ENCODE measurements around the gene LCE3A. TPM values are rescaled to one million over a fixed set of nuclear protein-coding genes. Genes with fewer than 3 reads are reported as not detected.
"Not testable (repeated sequence)": the region's sequence is repeated elsewhere in the genome, so short reads cannot be mapped to it uniquely, and the experiment has no call there.

Gene LCE3A, protein sequence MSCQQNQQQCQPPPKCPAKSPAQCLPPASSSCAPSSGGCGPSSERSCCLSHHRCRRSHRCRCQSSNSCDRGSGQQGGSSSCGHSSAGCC
- total RNA-seq (not detected), polyA plus RNA-seq (not detected)
- long read RNA-seq, donor 1 = 0 reads
- long read RNA-seq, donor 2 = 0 reads

DNA sequence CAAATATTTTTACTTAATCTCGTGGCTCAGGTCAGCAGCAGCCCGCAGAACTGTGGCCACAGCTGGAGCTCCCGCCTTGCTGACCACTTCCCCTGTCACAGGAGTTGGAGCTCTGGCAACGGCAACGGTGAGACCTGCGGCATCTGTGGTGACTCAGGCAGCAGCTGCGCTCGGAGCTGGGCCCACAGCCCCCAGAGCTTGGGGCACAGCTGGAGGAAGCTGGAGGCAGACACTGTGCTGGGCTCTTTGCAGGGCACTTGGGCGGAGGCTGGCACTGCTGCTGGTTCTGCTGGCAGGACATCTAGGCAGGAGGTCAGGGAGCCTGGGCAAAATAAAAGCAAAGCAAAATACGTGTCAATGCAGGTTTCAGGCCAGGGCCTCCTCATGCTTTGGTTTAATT is at the start of gene LCE3A:
Gene LCE3A (minus strand): TSS at position 301 of the 400 bp plus-strand sequence. CDS start 0 bp downstream, at position 301.
- 63 to 68% methylated on average over 10 of the region's 10 CpGs for WGBS, 2 donors
- Histone ChIP-seq H3K4me1 (ENCODE audit: control insufficient read depth in 1 of 2, insufficient read depth in 2 of 2, low read length in 2 of 2) (no peaks in the 10 kb centered on the region), H3K9me3 (ENCODE audit: control insufficient read depth, low read length) (peaks cover 2% of the 10 kb centered on the region), H3K36me3 (ENCODE audit: control insufficient read depth in 1 of 2, insufficient read depth in 2 of 2, low read length in 1 of 2) (no peaks in the 10 kb centered on the region), H3K4me3 (ENCODE audit: low read length in 2 of 2) (no peak within 1 kb of the TSS), H3K27ac (ENCODE audit: low read depth in 1 of 2, low read length in 2 of 2) (no peak within 1 kb of the TSS), H3K27me3 (ENCODE audit: control insufficient read depth in 1 of 2, insufficient read depth in 2 of 2, low read length in 1 of 2) (no peaks in the 10 kb centered on the region)
- intact Hi-C loops (cut with DNase I) = loop anchor here in 1 of 2 donors (10.0 kb wide), 1 partner anchor 58 kb away; the partner anchor contains the start of gene LCE3E
- DNase-seq = no peak
- no peak for ATAC-seq (ENCODE audit: low FRiP score)

DNA sequence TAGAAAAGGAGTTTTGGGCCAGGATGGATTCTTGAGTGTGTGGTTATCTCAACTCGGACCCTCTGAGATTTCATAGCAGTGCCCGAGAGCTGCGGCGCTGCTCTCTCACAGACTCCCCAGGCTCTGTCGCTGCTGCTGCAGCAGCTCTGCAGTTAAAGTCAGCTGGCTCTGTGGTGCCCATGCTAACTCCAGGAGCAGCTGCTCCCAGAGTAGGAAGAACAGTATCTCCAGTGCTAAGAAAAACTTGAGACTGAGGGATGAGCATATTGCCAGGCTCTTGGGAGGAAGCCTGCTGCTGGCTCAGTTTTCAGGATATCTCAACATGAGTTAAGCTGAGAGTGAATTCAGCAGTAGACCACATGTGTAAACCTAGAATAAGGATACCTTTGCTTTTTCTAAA is 44.7 kb upstream of the LCE3A start:
- no peak for ATAC-seq (ENCODE audit: low FRiP score)
- Histone ChIP-seq H3K27ac (ENCODE audit: low read depth in 1 of 2, low read length in 2 of 2) (no peak overlapping the region), H3K27me3 (ENCODE audit: control insufficient read depth in 1 of 2, insufficient read depth in 2 of 2, low read length in 1 of 2) (peaks cover 0 to 2% of the 10 kb centered on the region in 2 donors), H3K9me3 (ENCODE audit: control insufficient read depth, low read length) (no peaks in the 10 kb centered on the region), H3K4me1 (ENCODE audit: control insufficient read depth in 1 of 2, insufficient read depth in 2 of 2, low read length in 2 of 2) (no peaks in the 10 kb centered on the region), H3K36me3 (ENCODE audit: control insufficient read depth in 1 of 2, insufficient read depth in 2 of 2, low read length in 1 of 2) (no peaks in the 10 kb centered on the region), H3K4me3 (ENCODE audit: low read length in 2 of 2) (no peak overlapping the region)
- intact Hi-C loops (cut with DNase I) = no loop called here
- 79 to 84% methylated on average over 5 of the region's 5 CpGs for WGBS, 2 donors
- no peak for DNase-seq

DNA sequence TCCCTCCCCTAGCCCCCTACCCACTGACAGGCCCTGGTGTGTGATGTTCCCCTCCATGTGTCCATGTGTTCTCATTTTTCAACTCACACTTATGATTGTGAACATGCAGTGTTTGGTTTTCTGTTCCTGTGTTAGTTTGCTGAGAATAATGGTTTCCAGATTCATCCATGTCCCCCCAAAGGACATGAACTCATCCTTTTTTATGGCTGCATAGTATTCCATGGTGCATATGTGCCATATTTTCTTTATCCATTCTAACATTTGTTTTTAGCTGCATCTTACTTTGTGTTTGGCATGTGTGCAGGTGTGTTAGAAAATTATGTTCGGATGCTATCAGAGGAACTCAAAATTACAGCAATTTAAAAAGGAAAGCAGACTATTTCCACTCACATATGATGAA is 43.3 kb upstream of the LCE3A start:
- H3K4me3 ChIP-seq (ENCODE audit: low read length in 2 of 2); H3K4me1 ChIP-seq (ENCODE audit: control insufficient read depth in 1 of 2, insufficient read depth in 2 of 2, low read length in 2 of 2); DNase-seq; ATAC-seq (ENCODE audit: low FRiP score); H3K36me3 ChIP-seq (ENCODE audit: control insufficient read depth in 1 of 2, insufficient read depth in 2 of 2, low read length in 1 of 2); H3K9me3 ChIP-seq (ENCODE audit: control insufficient read depth, low read length); H3K27me3 ChIP-seq (ENCODE audit: control insufficient read depth in 1 of 2, insufficient read depth in 2 of 2, low read length in 1 of 2); intact Hi-C loops (cut with DNase I); H3K27ac ChIP-seq (ENCODE audit: low read depth in 1 of 2, low read length in 2 of 2): not testable (repeated sequence)
- WGBS, 2 donors = 87 to 90% methylated on average over 1 of the region's 1 CpG

DNA sequence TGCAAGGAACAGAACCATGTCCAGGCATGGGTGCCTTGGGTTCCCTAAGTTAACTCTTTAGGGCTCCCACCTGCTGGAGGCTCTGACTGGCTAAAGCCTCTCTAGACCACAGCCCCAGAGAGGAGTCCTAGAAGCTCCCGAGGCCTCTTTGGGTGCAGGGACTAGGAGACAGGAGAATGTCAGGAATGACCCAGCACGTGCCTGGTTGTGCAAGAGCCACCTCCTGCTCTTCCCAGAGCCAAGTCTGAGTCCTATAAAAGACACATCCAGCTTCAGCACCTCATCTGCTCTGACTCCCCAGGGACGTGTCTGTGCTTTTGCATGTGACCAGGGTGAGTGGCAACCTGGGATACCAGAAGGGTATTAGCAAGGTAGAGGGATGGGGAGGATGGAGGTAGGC is 40.2 kb upstream of the LCE3A start, which contains the start of gene LCE2D:
Gene LCE2D (plus strand): TSS at position 283 of the 400 bp plus-strand sequence. CDS start 726 bp downstream, outside the sequence.
- Histone ChIP-seq H3K27me3 (ENCODE audit: control insufficient read depth in 1 of 2, insufficient read depth in 2 of 2, low read length in 1 of 2) (peaks cover 0 to 2% of the 10 kb centered on the region in 2 donors), H3K27ac (ENCODE audit: low read depth in 1 of 2, low read length in 2 of 2) (no peak within 1 kb of the TSS), H3K9me3 (ENCODE audit: control insufficient read depth, low read length) (no peaks in the 10 kb centered on the region), H3K4me1 (ENCODE audit: control insufficient read depth in 1 of 2, insufficient read depth in 2 of 2, low read length in 2 of 2) (no peaks in the 10 kb centered on the region), H3K36me3 (ENCODE audit: control insufficient read depth in 1 of 2, insufficient read depth in 2 of 2, low read length in 1 of 2) (no peaks in the 10 kb centered on the region), H3K4me3 (ENCODE audit: low read length in 2 of 2) (no peak within 1 kb of the TSS)
- DNase-seq = no peak
- 56 to 59% methylated on average over 3 of the region's 3 CpGs for WGBS, 2 donors
- ATAC-seq (ENCODE audit: low FRiP score) = no peak
- intact Hi-C loops (cut with DNase I) = no loop called here

DNA sequence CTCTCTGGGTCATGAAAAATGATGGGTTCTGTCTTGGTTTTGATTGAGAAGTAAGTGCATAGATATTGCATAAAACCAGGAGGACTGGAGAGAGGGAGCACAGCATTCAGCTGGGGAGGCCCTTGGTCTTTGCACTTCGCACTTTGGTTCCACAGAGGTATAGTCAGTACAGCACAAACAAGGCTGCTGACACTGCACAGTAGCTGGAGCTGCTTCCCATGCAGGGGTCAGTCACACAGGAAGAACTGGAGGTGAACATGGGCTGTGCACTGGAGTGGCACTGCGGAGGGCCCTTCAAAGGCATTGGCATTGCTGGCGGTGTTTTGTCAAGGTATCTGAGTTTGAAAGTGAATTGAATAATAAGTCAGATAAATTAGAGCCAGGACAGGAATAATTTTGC is 35.7 kb upstream of the LCE3A start:
- Histone ChIP-seq H3K4me1 (ENCODE audit: control insufficient read depth in 1 of 2, insufficient read depth in 2 of 2, low read length in 2 of 2) (no peaks in the 10 kb centered on the region), H3K36me3 (ENCODE audit: control insufficient read depth in 1 of 2, insufficient read depth in 2 of 2, low read length in 1 of 2) (no peaks in the 10 kb centered on the region), H3K9me3 (ENCODE audit: control insufficient read depth, low read length) (no peaks in the 10 kb centered on the region), H3K27ac (ENCODE audit: low read depth in 1 of 2, low read length in 2 of 2) (no peak overlapping the region), H3K27me3 (ENCODE audit: control insufficient read depth in 1 of 2, insufficient read depth in 2 of 2, low read length in 1 of 2) (no peaks in the 10 kb centered on the region), H3K4me3 (ENCODE audit: low read length in 2 of 2) (no peak overlapping the region)
- intact Hi-C loops (cut with DNase I) = loop anchor here in 1 of 2 donors (10.0 kb wide), 1 partner anchor 566 kb away; no protein-coding TSS in a partner anchor
- WGBS, 2 donors = 85 to 88% methylated on average over 3 of the region's 3 CpGs
- ATAC-seq (ENCODE audit: low FRiP score) = no peak
- no peak for DNase-seq

DNA sequence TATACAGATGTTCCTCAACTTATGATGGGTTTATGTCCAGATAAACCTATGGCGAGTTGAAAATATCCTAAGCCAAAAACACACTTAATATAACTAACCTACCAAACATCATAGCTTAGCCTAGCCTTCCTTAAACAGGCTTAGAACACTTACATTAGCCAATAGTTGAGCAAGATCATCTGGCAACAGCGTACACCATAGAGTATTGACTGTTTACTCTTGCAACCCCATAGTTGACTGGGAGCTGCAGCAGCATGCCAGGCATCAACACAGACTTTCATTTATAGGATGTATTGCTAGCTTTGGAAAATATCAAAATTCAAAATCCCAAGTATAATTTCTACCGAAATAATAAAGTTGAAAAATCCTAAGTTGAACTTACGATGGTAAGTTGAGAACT is 34.8 kb upstream of the LCE3A start:
- no peak overlapping the region for H3K27ac ChIP-seq (ENCODE audit: low read depth in 1 of 2, low read length in 2 of 2)
- H3K4me3 ChIP-seq (ENCODE audit: low read length in 2 of 2) = no peak overlapping the region
- no peaks in the 10 kb centered on the region for H3K9me3 ChIP-seq (ENCODE audit: control insufficient read depth, low read length)
- no peak for ATAC-seq (ENCODE audit: low FRiP score)
- DNase-seq = no peak
- H3K4me1 ChIP-seq (ENCODE audit: control insufficient read depth in 1 of 2, insufficient read depth in 2 of 2, low read length in 2 of 2) = no peaks in the 10 kb centered on the region
- WGBS, 2 donors = 86 to 87% methylated on average over 4 of the region's 4 CpGs
- no peaks in the 10 kb centered on the region for H3K27me3 ChIP-seq (ENCODE audit: control insufficient read depth in 1 of 2, insufficient read depth in 2 of 2, low read length in 1 of 2)
- intact Hi-C loops (cut with DNase I) = loop anchor here in 1 of 2 donors (10.0 kb wide), 1 partner anchor 567 kb away; no protein-coding TSS in a partner anchor
- H3K36me3 ChIP-seq (ENCODE audit: control insufficient read depth in 1 of 2, insufficient read depth in 2 of 2, low read length in 1 of 2) = no peaks in the 10 kb centered on the region

DNA sequence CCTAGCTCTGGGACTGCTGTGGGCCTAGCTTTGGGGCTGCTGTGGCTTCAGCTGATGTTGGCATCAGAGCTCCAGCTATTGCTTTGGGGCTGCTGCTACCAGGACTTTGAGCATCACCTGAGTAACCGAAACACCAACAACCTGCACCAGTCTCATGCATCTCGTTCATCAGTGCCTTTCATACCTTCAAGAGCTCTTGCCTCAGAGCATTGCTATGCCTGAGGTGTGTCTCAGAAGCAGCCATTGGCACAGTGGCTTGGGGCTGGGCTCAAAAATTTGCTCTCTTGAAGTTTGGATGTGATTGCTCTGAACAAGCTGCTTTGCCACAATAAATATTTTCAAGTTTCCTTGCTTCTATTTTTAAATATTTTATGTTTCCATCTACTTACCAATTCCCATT is 33.6 kb upstream of the LCE3A start:
- 61 to 62% methylated on average over 2 of the region's 2 CpGs for WGBS, 2 donors
- Histone ChIP-seq H3K27ac (ENCODE audit: low read depth in 1 of 2, low read length in 2 of 2) (no peak overlapping the region), H3K4me3 (ENCODE audit: low read length in 2 of 2) (no peak overlapping the region), H3K4me1 (ENCODE audit: control insufficient read depth in 1 of 2, insufficient read depth in 2 of 2, low read length in 2 of 2) (no peaks in the 10 kb centered on the region), H3K36me3 (ENCODE audit: control insufficient read depth in 1 of 2, insufficient read depth in 2 of 2, low read length in 1 of 2) (no peaks in the 10 kb centered on the region), H3K9me3 (ENCODE audit: control insufficient read depth, low read length) (no peaks in the 10 kb centered on the region), H3K27me3 (ENCODE audit: control insufficient read depth in 1 of 2, insufficient read depth in 2 of 2, low read length in 1 of 2) (no peaks in the 10 kb centered on the region)
- DNase-seq = no peak
- no peak for ATAC-seq (ENCODE audit: low FRiP score)
- intact Hi-C loops (cut with DNase I) = loop anchor here in 1 of 2 donors (10.0 kb wide), 1 partner anchor 568 kb away; no protein-coding TSS in a partner anchor

DNA sequence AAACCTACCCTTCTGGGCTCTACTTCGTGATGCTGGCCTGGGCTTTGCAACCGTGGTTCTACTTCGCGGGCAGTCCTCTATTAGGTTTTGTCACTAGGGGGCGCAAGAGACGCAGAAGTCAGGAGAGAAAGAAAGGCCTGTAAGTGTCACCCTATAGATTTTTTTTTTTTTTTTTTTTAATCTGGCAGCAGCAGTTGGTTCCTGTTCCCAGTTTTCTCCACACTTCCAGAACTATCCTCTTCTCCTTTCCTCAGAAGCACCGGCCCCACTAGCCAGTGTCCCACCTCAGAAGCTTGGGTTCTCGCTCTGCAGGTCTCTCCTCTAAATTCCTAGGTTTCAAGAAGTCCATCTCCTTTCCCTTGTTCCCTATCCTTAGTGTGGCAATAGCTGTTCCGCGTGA is 31.2 kb upstream of the LCE3A start:
- Histone ChIP-seq H3K4me3 (ENCODE audit: low read length in 2 of 2) (no peak overlapping the region), H3K36me3 (ENCODE audit: control insufficient read depth in 1 of 2, insufficient read depth in 2 of 2, low read length in 1 of 2) (no peaks in the 10 kb centered on the region), H3K4me1 (ENCODE audit: control insufficient read depth in 1 of 2, insufficient read depth in 2 of 2, low read length in 2 of 2) (no peaks in the 10 kb centered on the region), H3K27ac (ENCODE audit: low read depth in 1 of 2, low read length in 2 of 2) (no peak overlapping the region), H3K27me3 (ENCODE audit: control insufficient read depth in 1 of 2, insufficient read depth in 2 of 2, low read length in 1 of 2) (no peaks in the 10 kb centered on the region), H3K9me3 (ENCODE audit: control insufficient read depth, low read length) (no peaks in the 10 kb centered on the region)
- DNase-seq = no peak
- intact Hi-C loops (cut with DNase I) = loop anchor here in 1 of 2 donors (10.0 kb wide), 1 partner anchor 571 kb away; no protein-coding TSS in a partner anchor
- ATAC-seq (ENCODE audit: low FRiP score) = no peak
- WGBS, 2 donors = 25 to 29% methylated on average over 10 of the region's 10 CpGs

DNA sequence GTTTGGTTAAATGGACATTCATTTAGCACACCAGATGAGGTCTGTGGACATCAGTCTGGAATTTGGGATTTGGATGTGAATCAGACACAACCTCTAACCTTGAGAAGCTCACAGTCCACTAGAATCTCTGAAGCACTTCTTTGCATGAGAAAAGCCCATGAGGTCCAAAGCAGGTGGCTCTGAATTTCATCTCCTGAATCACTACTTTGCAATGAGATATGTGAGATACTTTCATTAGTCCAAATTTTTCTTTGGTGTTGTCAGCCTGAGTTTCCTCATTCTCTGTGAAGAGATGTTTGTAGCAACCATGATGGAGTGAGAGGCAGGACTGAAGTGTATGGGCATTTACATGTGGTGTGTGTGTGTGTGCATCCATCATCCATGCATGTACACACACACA is 23.8 kb upstream of the LCE3A start:
- ATAC-seq (ENCODE audit: low FRiP score) (no peak), DNase-seq (no peak)
- no peaks in the 10 kb centered on the region for H3K36me3 ChIP-seq (ENCODE audit: control insufficient read depth in 1 of 2, insufficient read depth in 2 of 2, low read length in 1 of 2)
- no peaks in the 10 kb centered on the region for H3K4me1 ChIP-seq (ENCODE audit: control insufficient read depth in 1 of 2, insufficient read depth in 2 of 2, low read length in 2 of 2)
- intact Hi-C loops (cut with DNase I) = no loop called here
- H3K9me3 ChIP-seq (ENCODE audit: control insufficient read depth, low read length) = peaks cover 2% of the 10 kb centered on the region
- H3K4me3 ChIP-seq (ENCODE audit: low read length in 2 of 2) = no peak overlapping the region
- no peaks in the 10 kb centered on the region for H3K27me3 ChIP-seq (ENCODE audit: control insufficient read depth in 1 of 2, insufficient read depth in 2 of 2, low read length in 1 of 2)
- no peak overlapping the region for H3K27ac ChIP-seq (ENCODE audit: low read depth in 1 of 2, low read length in 2 of 2)
